ENCODE results near the gene SLC25A44.

Gene SLC25A44

GRCh38 chr1:156244126-156244525 is 50.2 kb downstream of the SLC25A44 start:
- DNase-seq: no peak

- DNase-seq: no peak
Measured at GRCh38 chr1:156244712-156245111, 50.8 kb downstream of the SLC25A44 start.

- peak; percentile 34 for DNase-seq
Measured at GRCh38 chr1:156245451-156246232, 51.7 kb downstream of the SLC25A44 start.

DNA sequence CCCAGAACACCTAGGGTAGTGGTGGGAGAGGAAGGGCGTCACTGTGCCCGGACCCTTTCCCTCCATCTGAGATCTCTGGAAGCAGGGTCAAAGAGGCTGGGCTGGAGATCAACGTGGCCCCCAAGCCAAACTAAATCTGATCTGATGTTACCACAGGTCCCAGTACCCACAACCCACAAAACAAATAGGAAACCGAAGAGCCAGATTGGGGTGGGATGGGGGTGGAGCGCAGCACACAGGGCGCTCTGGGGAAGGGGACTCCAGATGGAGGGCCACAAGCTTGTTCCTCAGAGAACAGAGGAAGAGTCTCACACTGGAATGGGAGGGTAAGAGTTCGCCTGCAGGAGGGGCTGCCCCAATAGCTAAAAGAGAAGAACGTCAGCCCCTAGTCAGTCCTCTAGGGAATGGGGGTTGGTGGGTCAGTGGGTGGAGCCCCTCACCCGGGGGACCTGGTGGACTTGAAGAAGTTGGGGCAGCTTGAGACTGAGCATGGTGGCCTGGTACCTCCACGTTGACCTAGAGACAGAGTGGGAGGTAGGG is 52.4 kb downstream of the SLC25A44 start:
- no peak for DNase-seq

DNA sequence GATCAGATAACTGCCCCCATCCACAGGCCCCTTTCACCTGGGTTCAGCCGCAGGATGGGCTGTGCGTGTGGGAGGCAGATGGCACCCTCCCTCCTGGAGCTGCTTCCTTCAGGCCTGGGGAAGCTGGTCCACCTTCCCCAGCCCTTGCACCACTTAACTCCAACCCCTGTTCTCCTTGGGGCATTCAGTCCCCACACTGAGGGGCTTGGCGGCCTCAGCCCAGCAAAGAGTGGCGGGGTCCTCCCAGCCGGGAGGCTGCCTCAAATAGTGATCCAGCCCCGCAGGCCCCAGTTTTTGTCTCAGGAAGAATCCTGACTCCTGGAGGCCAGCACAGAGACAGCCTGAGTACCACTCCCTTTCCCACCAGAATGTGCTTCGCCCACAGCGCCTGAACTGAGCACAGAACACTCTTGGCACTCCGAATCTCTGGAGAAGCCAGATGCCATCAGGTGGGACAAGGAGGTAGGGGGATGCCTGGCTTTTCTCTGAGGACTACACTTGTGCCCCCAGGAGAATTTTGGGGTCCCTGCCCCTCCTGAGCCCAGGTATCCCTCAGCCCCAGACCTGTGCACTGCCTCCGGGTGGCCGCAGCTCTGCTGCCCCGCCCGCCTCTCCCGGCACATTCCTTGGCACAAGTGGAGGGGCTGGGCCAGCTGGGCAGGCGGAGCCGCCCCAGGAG is 53.0 kb downstream of the SLC25A44 start:
- no peak for DNase-seq

- no peak for DNase-seq
Measured at GRCh38 chr1:156247460-156248322, 53.8 kb downstream of the SLC25A44 start, which contains the start of gene PAQR6. Gene PAQR6, minus strand, starts transcription at chr1:156248056. Its CDS starts 1,325 bp downstream, at chr1:156246731.

GRCh38 chr1:156248323-156248683 is 54.4 kb downstream of the SLC25A44 start:
- DNase-seq: no peak

DNA sequence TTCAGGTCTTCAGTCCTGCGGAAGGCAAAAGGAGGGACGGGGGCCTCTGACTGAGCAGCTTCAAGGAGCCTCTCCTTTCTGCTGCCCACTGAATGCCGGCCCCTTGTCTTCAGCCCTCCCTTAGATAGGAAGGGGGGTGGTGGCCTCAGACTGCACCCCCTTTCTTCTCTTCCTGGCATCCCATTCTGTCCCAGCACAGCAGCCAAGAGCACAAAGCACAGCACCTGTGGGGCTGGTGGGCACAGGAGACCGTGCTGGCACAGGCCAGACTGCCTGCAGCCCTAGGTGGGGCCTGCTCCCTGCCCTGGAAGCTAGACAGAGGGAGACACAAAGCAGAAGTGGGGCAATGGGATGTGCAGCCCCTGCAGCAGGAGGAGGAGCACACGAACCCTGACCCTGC is 55.7 kb downstream of the SLC25A44 start:
- no peak for DNase-seq

GRCh38 chr1:156251527-156251926 is 57.6 kb downstream of the SLC25A44 start:
- DNase-seq: no peak

DNA sequence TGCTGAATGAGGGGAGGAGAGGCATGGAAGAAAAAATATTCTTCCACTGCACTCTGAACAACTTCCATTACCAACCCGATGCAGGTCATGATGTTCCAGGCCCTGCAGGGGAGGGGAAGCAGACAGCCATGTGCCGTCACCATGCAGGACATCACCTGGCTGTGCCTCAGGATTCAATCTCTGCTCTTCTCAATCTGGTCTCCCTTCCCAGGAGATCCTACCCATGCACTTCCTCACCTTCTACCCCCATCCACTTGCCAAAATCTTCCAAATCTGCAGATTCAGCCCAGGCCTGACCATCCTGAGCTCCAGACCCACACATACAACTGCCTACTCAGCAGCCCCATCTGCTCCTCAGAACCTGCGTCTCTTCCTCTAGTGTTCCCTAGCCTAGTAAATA is 59.7 kb downstream of the SLC25A44 start:
- DNase-seq: no peak

- DNase-seq: no peak
Measured at GRCh38 chr1:156257711-156258110, 63.8 kb downstream of the SLC25A44 start.

DNA sequence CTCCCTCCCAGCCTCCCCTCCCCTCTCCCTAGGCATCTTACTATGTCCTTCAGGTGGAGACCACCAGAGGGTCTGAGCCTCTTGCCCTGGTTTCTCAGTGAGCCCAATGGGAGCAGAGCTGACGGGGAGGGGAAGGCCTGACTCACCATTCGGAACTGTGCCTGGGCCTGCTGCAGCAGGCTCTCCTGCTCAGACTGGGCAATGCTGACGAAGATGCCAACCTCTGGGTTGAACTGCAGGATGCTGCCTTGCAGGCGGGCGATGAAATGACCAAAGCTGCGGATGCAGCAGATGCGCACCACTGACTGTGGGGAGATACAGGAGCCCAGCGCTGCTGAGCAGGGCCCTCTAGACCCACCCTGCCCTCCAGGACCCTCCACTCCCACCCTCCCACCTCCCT is 65.0 kb downstream of the SLC25A44 start:
- DNase-seq: no peak

DNA sequence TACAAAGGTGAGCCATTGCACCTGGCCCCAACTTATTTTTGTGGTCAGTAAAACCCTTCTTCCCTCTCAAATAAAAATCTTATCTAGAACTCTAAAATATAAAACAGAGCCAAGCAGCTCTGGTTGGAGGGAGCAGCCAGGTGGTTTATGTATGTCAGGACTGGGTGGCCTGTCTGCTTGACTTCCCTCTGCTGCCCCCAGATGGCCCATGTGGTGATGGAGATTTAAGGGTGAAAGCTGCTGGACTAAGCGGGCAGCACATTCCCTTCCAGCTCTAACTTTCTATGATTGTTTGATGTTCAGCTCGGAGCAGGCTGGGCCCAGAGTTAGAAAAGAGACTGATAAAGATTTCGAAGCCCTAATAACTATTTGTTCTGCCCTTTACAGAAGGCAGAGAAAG is 65.9 kb downstream of the SLC25A44 start:
- no peak for DNase-seq

DNA sequence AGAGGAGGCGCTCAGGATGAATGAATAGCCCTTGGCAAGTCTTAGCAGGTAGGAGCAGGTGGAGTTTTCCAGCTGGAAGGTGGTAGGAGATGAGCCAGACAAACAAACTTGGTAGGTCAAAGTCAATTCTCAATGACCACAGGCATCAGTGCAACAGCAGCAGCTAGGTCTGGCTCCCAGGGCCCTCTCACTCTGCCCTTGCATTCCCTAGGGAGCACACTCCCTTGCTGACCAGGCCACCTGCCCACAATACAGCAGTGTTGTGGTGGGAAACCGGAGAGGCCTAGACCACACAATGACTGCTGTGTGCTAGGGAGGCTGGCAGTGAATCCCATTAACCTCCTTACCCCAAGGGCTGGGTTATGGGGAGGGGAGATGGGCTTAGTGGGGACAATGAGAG is 67.0 kb downstream of the SLC25A44 start:
- no peak for DNase-seq

Data from activated gamma-delta T cell treated with Interleukin-2 at 50 U/mL for 16 hours (primary cell).